Activated naive CD4-positive, alpha-beta T cell treated with anti-CD3 and anti-CD28 coated beads, Interleukin-2, amount 50 U/mL, for 24 hours (primary cell): ENCODE data around the gene CAPZB.
A peak's percentile ranks its signal among the peaks of the same experiment; 100 is the strongest.

Experiments used
- H3K27ac Mint-ChIP-seq: one replicate; pipeline ENCODE4 v1.8.0; 2021; ENCODE audit warnings: mild to moderate bottlenecking, mixed read lengths
- H3K27me3 Mint-ChIP-seq: one replicate; pipeline ENCODE4 v1.8.0; 2021; ENCODE audit warnings: mixed read lengths
- H3K36me3 Mint-ChIP-seq: one replicate; pipeline ENCODE4 v1.8.0; 2021; ENCODE audit warnings: mixed read lengths
- H3K4me1 Mint-ChIP-seq: one replicate; pipeline ENCODE4 v1.8.0; 2021; ENCODE audit warnings: mixed read lengths
- H3K4me3 Mint-ChIP-seq: one replicate; pipeline ENCODE4 v1.8.0; 2021; ENCODE audit warnings: mild to moderate bottlenecking, mixed read lengths
- H3K9me3 Mint-ChIP-seq: one replicate; pipeline ENCODE4 v1.8.0; 2021; ENCODE audit warnings: mixed read lengths

Gene CAPZB

GRCh38 chr1:19385869-19386591, 99.3 kb downstream of the CAPZB start:
- H3K27ac Mint-ChIP-seq, result peak overlapping the region; percentile 17
- peaks cover 35% of the 10 kb centered on the region for H3K4me1 Mint-ChIP-seq
- no peaks in the 10 kb centered on the region for H3K9me3 Mint-ChIP-seq
- H3K36me3 Mint-ChIP-seq, result peaks cover 2% of the 10 kb centered on the region
- H3K27me3 Mint-ChIP-seq, result no peaks in the 10 kb centered on the region
- H3K4me3 Mint-ChIP-seq, result no peak overlapping the region

GRCh38 chr1:19385221-19385620, 100.1 kb downstream of the CAPZB start:
- Mint-ChIP-seq H3K36me3 (peaks cover 2% of the 10 kb centered on the region), H3K27ac (no peak overlapping the region), H3K9me3 (no peaks in the 10 kb centered on the region), H3K4me3 (no peak overlapping the region), H3K27me3 (no peaks in the 10 kb centered on the region), H3K4me1 (peaks cover 27% of the 10 kb centered on the region)

GRCh38 chr1:19384772-19385187, 100.6 kb downstream of the CAPZB start:
- no peaks in the 10 kb centered on the region for H3K27me3 Mint-ChIP-seq
- no peak overlapping the region for H3K4me3 Mint-ChIP-seq
- peaks cover 4% of the 10 kb centered on the region for H3K36me3 Mint-ChIP-seq
- H3K27ac Mint-ChIP-seq, result no peak overlapping the region
- no peaks in the 10 kb centered on the region for H3K9me3 Mint-ChIP-seq
- H3K4me1 Mint-ChIP-seq, result peaks cover 24% of the 10 kb centered on the region

- Mint-ChIP-seq H3K4me3 (no peak overlapping the region), H3K9me3 (no peaks in the 10 kb centered on the region), H3K27me3 (no peaks in the 10 kb centered on the region), H3K27ac (peak overlapping the region; percentile 77), H3K36me3 (peaks cover 7% of the 10 kb centered on the region), H3K4me1 (peaks cover 25% of the 10 kb centered on the region)
Observed at GRCh38 chr1:19384113-19384512, 101.2 kb downstream of the CAPZB start.

GRCh38 chr1:19382222-19382621, 103.1 kb downstream of the CAPZB start:
- H3K27ac Mint-ChIP-seq, result peak overlapping the region; percentile 4
- H3K27me3 Mint-ChIP-seq, result no peaks in the 10 kb centered on the region
- H3K4me3 Mint-ChIP-seq, result no peak overlapping the region
- H3K36me3 Mint-ChIP-seq, result peaks cover 13% of the 10 kb centered on the region
- no peaks in the 10 kb centered on the region for H3K9me3 Mint-ChIP-seq
- H3K4me1 Mint-ChIP-seq, result peaks cover 16% of the 10 kb centered on the region

GRCh38 chr1:19381261-19381660, 104.1 kb downstream of the CAPZB start:
- Mint-ChIP-seq H3K4me1 (peaks cover 16% of the 10 kb centered on the region), H3K9me3 (no peaks in the 10 kb centered on the region), H3K27ac (no peak overlapping the region), H3K27me3 (no peaks in the 10 kb centered on the region), H3K4me3 (no peak overlapping the region), H3K36me3 (peaks cover 13% of the 10 kb centered on the region)

- Mint-ChIP-seq H3K4me3 (no peak overlapping the region), H3K27me3 (no peaks in the 10 kb centered on the region), H3K36me3 (peaks cover 11% of the 10 kb centered on the region), H3K9me3 (no peaks in the 10 kb centered on the region), H3K27ac (peak overlapping the region; percentile 89), H3K4me1 (peaks cover 13% of the 10 kb centered on the region)
Observed at GRCh38 chr1:19377812-19378718, 107.3 kb downstream of the CAPZB start.

- Mint-ChIP-seq H3K36me3 (peaks cover 11% of the 10 kb centered on the region), H3K4me3 (no peak overlapping the region), H3K4me1 (peaks cover 17% of the 10 kb centered on the region), H3K9me3 (no peaks in the 10 kb centered on the region), H3K27me3 (no peaks in the 10 kb centered on the region), H3K27ac (peak overlapping the region; percentile 46)
Observed at GRCh38 chr1:19376428-19377372, 108.6 kb downstream of the CAPZB start.

GRCh38 chr1:19375631-19376400, 109.5 kb downstream of the CAPZB start:
- Mint-ChIP-seq H3K4me3 (no peak overlapping the region), H3K27ac (peak overlapping the region; percentile 26), H3K27me3 (no peaks in the 10 kb centered on the region), H3K36me3 (peaks cover 11% of the 10 kb centered on the region), H3K4me1 (peaks cover 18% of the 10 kb centered on the region), H3K9me3 (no peaks in the 10 kb centered on the region)

GRCh38 chr1:19374926-19375325, 110.4 kb downstream of the CAPZB start:
- no peak overlapping the region for H3K27ac Mint-ChIP-seq
- H3K4me3 Mint-ChIP-seq, result no peak overlapping the region
- no peaks in the 10 kb centered on the region for H3K9me3 Mint-ChIP-seq
- peaks cover 12% of the 10 kb centered on the region for H3K36me3 Mint-ChIP-seq
- H3K27me3 Mint-ChIP-seq, result no peaks in the 10 kb centered on the region
- peaks cover 27% of the 10 kb centered on the region for H3K4me1 Mint-ChIP-seq

- Mint-ChIP-seq H3K27ac (peak overlapping the region; percentile 23), H3K9me3 (no peaks in the 10 kb centered on the region), H3K36me3 (peaks cover 8% of the 10 kb centered on the region), H3K4me1 (peaks cover 24% of the 10 kb centered on the region), H3K4me3 (no peak overlapping the region), H3K27me3 (no peaks in the 10 kb centered on the region)
Observed at GRCh38 chr1:19374083-19374801, 111.1 kb downstream of the CAPZB start.

- Mint-ChIP-seq H3K27me3 (no peaks in the 10 kb centered on the region), H3K4me3 (no peak overlapping the region), H3K27ac (peak overlapping the region; percentile 23), H3K4me1 (peaks cover 28% of the 10 kb centered on the region), H3K9me3 (no peaks in the 10 kb centered on the region), H3K36me3 (peaks cover 7% of the 10 kb centered on the region)
Observed at GRCh38 chr1:19373211-19374082, 111.9 kb downstream of the CAPZB start.

- Mint-ChIP-seq H3K4me1 (peaks cover 23% of the 10 kb centered on the region), H3K27me3 (no peaks in the 10 kb centered on the region), H3K36me3 (peaks cover 3% of the 10 kb centered on the region), H3K4me3 (no peak overlapping the region), H3K27ac (no peak overlapping the region), H3K9me3 (no peaks in the 10 kb centered on the region)
Observed at GRCh38 chr1:19372602-19373001, 112.7 kb downstream of the CAPZB start.
